GM19351 (cell line): ENCODE results near the gene FLG.
"Not testable (repeated sequence)": the region's sequence is repeated elsewhere in the genome, so short reads cannot be mapped to it uniquely, and the experiment has no call there.

Experiments
- ATAC-seq: cut with Tn5 transposase; IDR thresholded peaks from one replicate; pipeline ENCODE4 v1.9.1; 2021; ENCODE audit warnings: mild to moderate bottlenecking, moderate library complexity; ENCODE audit not compliant: unreplicated experiment

Gene FLG

GRCh38 chr1:152303139-152303872, 21.7 kb downstream of the FLG start:
- ATAC-seq, result not testable (repeated sequence)

- not testable (repeated sequence) for ATAC-seq
Observed at GRCh38 chr1:152256394-152256793, 68.6 kb downstream of the FLG start.
